Measurements from ENCODE around the gene BARX1.
A peak's percentile ranks its signal among the peaks of the same experiment; 100 is the strongest.
"Not testable (repeated sequence)": the region's sequence is repeated elsewhere in the genome, so short reads cannot be mapped to it uniquely, and the experiment has no call there.

BARX1 gene

DNA sequence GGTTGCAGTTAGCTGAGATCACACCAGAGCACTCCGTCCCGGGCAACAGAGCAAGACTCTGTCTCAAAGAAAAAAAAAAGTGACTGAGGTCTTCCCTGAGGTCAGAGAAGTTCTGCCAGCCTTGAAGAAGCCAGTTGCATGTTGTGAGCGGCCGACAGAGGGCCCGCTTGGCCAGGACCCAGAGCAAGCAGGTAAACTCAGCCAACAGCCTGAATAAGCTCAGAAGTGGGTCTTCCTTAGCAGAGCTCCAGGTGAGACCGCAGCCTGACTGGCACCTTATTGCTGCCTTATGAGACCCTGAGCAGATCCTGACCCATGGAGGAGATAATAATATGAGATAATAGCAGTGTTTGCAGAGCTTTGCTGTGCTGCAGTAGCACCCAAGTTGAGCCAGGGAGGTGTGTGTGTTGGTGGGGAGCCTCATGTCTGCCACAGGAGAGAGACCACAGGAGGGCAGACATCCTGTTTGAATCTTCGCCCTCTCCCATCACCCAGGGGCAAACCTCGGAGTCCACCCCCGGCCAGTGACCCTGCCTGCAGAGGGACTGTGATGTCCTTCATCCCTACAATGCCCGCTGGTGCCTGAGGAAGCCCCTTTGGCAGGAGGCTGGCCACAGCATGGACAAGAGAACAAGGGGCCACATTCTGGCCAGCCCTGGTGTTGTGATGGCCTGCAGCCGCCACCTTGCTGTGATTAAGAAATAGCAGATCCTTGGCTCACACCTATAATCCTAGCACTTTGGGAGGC lies 10.8 kb upstream of the BARX1 start:
- no peak for DNase-seq

DNA sequence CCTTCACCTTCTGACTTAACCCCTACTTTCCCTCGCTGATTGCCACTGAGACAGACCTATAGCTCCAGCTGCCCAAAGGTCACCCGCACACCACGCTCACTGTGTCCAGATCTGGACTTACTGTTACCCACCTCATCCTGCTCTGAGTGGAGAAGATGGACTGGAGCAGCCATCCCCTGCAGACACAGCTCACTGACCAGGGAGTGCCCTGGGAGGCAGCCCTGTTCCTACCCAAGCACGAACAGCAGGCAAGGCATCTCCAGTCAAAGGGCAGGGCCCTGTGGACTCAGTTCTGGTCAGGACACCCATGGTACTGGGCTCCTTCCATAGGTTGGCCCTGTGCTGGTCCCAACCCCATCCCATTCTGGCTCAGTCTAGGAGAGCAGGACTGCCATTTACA lies 9.5 kb upstream of the BARX1 start:
- DNase-seq: no peak

DNA sequence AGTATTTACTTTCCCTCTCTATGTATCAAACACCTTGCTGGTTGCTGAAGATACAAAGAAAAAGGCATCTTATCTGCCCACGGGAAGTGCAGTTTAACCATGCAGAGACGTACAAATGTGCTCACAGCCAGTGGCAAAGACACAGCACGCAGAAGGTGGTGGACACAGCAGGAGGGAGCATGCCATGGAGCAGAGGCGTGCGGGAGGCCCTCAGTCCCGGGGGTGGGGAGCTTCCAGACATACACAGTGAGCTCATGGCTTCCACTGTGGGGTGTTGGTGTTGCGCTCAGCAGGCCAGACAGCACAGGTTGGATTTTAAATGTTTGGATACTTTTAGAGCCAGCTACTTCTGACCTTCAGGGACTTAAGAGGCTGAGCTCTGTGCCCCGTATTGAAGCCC lies 8.8 kb upstream of the BARX1 start:
- DNase-seq: no peak

DNA sequence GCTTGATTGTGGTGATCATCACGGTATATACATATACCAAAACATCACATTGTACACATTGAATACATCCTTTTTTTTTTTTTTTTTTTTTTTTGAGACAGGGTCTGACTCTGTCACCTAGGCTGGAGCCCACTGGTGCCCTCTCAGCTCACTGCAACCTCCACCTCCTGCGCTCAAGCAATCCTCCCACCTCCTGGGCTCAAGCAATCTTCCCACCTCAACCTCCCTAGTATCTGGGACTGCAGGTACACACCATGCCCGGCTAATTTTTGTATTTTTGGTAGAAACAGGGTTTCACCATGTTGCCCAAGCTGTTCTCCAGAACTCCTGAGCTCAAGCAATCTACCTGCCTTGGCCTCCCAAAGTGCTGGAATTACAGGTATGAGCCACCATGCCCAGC lies 8.3 kb upstream of the BARX1 start:
- DNase-seq: not testable (repeated sequence)

DNA sequence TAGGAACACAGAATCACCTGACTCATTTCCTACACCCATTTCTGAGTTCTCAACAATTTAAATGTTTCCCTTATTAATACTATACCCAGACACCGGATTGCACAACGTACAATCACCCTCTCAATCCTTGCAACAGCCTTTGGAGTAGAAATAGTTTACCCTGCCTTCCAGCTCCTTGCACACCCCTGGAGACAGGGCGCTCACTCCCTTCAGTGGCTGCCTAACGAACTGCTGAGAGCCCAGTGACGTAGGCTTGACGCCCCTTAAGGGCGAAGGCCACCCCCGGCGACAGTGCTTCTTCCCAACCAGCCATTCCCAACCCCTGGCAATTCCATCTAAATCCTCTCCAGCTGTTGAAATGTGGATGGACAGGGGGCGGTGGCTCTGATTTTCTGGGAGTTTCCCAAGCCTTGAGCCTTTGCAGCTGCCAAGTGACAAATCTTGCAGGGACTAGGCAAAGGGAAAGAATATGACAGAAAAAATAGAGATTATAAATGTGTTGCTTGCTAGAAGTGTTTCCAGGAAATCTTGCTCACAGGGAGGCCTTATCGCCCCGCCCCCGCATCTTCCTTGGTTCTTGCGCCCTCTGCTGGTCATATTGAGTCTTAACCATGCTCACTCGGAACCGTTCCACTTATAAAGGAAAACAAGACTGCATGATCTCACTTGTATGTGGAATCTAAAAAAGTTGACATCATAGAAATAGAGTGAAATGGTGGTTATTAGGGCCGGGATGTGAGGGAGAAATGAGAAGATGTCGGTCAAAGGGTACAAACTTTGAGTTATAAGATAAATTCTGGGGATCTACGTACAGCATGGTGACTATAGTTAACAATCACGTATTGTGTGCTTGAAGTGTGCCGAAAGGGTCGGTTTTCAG lies 7.6 kb upstream of the BARX1 start:
- DNase-seq: peak; percentile 77

DNA sequence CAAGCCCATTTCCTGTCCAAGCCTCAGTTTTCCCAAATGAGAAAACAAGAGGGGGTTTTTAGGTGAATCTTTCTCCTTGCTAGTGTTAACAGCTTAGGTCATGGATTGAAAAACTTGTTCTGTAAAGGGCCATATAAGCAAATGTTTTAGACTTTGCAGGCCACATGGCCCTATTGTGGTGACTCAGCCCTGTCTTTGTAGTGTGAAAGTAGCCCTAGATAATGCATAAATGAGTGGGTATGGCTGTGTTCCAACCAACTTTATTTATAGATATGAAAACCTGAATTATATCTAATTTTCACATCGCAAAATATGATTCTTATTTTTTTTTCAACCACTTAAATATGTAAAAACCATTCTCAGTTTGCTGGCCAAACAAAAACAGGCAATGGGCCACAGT lies 6.9 kb upstream of the BARX1 start:
- DNase-seq: no peak

DNA sequence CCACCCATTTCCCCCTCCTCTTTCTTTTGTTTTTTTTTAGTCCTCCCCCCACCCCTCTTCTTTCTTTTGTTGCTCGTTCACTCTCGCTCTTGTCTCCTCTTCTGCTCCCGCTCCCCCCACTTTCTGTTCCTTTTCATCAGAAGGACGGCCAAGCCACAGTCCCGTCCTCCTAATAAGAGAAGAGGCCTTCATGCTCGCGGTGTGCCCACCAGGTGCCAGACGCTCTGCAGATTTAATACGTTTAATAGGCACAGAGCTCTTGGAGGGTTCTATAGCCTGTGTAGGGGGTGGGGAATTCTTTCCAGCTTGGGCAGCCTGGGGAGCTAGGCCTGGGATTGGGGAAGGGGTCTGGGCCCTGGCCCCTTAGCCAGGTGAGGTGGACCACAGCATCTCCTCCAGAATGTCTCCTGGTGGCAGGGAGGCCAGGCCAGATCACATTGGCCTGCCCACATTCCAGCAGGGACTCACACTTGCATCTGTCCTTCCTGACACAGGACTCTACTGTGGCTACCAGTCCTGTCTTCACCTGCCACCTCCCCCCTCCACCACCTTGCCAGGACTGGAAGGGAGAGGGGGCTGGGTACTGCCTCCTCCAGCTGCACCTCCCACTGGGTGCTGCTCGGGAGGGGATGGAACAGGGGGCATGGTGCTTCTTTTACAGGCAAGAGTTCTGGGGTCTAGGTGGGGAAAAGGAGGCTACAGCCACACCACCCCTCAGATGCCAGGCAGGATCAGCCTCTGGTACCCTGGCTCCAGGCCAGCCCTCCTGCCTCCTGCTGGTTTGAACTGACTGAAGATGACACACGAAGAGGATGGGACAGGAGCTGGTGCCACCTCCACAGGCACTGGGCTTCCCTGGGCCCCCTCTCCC lies 6.1 kb upstream of the BARX1 start:
- no peak for DNase-seq

DNA sequence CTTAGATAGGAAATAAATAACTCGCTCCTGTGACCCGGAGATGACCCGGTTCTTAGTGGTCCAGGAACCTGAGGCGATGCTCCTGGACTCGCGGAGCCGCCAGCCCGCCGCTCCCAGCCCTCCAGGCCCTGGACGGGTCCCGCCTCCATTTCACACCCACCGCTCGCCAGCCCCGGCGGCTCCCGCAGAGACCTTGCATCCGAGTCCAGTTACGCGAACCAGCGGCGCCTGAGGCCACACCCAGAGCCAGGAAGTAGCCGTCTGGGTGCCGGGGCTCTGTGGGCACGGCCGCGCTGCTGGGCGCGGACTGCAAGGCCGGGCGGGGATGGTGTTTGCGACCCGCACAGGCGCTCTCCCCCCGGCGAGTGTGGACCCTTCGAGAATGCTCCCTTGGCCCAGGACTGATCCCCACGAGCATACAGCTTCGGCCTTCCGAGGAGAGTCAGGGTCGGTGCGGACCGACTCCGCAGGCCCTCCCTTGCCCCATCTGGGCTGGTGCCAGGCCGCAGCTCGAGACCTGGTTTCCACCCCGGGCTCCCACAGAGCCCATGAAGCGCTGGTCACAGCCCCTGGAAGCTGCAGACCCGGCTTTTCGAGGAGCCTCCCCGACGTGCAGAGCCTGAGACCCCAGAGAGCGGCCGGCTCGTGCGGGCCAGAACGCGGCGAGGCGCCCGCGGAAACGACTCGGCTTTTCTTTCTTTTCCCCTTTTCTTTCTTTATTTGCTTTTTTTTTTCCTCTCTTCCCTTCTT lies 5.2 kb upstream of the BARX1 start:
- no peak for DNase-seq

DNA sequence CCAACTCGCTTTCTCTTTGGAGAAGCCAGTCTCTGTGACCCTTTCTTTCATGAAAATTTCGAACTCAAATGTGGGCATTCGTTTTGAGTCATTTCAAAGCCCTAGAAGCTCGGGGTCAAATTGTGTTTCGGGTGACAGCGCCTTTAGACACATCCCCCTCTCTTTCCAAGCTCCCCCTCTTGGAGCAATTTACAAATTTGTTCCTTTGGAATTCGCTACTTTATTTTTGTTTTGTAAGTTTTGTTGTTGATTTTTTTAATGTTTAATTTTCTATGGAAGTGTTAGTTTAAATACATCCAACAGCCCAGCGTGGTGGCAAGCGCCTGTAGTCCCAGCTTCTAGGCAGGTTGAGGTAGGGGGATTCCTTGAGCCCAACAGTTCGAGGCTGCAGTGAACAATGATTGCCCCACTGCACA lies 4.6 kb upstream of the BARX1 start:
- DNase-seq: no peak

DNA sequence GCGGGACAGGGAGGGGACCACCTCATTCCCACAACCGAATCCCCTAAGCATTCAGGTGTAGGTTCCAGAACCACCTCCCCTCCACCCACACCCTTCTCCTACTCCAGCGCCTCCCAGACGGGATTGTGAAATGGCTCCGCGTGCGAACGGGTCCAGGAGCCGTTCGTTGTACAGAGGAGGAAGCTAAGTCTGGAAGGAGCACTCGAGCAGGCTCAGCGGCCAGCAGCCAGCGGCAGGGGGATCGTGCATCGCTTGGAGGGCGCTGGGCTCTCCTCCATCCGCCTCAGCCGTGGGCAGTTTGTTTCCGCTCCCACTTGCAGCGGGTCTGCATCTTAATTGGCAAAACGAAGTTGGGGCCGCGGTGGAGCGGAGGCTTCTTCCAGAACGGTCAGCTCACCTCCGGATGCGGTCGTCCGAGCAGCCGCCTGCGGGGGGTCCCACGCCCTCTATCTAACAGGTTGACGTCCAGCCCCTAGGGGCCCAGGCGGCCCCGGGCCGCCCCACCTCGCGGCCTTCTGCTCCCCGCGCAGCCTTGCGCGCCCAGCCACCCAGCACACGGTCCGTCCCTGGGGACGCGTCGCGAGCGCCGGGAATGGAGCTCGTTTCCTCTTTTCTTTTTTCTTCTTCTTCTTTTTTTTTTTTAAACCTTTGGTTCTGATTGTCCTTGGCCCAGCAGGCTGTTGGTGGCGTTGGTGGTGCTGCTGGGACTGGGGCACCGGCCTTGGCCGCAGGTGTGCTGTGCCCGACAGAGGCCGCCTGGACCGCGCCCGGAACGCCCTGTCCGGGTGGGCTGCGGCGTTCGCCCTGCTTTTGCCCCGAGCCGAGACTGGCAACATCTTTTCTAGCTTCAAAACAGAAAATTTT lies 3.9 kb upstream of the BARX1 start:
- peak; percentile 60 for DNase-seq

DNA sequence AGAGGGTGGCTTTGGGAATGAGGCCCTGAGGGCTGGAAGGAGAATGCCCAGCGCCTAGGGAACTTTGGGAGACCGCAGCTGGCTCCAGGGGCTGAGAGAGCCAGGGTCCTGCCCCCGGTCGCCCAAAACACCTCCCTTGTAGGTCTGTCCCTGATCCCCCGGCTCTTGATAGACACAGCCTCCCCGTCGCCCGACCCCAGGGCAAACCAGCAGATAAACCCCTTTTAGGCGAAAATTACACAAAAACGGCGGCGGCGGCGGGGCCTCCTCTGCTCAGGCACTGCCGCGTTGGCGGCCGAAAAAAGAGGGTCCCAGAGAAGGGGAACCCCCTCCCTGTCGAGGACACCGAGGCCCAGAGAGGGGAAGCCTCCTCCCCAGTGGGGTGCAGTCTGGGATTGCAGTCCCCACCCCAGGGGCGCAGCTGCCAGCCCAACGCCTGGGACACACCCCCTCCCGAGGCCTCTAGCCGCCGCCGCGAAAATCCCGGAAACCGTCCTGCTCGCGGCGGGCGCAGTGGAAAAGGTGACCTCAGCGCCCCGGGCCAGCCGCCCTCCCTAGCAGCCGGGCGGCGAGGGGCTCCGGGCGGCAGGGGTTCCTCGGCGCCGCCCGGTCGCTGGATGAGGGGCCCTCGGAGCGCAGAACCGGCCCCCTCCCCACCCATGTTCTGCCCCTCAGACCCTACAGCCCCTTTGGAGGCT lies 3.1 kb upstream of the BARX1 start:
- no peak for DNase-seq

DNA sequence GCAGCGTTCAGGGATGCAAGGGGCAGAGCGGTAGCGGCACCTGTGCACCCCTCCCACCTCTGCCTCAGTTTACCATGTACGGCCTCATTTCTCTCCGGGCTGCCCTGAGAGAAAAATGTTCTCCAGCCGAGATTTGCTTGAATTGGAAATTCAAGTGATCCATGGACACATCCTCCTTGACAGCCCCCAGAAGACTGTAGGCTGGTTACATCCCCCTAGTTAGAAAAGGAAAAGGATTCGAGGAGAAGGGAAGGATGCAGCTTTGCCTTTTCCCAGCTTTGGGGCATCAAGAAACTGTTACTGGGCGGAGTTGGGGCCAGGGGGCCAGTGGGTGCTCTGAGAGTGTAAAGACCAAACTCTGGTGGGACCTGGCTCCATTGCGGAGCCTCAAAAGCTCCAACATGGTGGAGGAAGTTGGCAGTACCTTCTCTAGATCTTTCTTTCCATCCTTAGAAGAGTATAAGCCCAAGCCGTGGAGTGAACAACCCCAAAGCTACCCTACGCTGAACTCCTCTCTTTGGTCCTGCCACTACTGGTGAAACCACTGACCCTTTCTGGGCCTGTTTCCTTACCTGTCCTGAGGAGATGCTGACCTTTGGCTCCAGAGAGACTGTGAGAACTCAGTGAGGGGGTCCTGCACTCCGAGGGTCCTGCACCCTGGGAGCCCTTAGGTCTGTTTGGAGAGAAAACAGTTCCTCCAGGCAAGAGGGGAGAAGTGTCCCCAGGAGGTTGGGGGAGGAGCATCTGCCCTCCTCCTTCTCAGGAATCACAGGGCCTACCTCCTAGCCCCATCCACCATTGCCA lies 1.0 kb upstream of the BARX1 start:
- DNase-seq: no peak

DNA sequence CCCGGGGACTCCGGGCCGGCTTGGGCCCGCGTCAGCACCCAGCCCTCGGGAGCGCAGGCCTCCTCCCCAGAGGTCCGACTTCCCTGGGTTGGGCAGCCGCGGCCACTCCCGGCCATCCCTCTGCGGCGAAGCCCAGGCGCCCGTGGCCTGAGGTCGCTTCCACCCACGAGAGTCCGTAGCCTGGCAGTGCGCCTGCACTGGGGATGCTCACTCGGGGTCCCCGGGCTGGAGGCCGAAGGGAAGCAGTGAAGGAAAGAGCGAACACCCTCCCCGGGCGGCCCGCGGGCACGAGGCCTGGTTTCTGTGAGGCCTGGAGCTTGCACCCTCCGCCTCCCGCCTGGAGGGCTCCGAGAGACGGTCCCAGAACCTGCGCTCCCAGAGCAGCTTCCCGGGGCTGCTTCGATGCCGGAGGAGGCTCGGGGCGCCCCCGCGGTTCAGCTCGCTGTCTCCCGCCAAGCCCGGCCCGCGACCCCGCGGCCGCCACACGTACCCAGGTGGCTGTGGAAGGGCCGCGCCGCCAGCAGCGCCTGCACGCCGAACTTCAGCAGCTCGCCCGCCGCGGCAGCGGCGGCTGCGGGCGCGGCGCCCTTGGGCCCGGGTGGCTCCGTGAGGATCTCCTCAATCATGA lies 607 bp downstream of the BARX1 start:
- no peak for DNase-seq

DNA sequence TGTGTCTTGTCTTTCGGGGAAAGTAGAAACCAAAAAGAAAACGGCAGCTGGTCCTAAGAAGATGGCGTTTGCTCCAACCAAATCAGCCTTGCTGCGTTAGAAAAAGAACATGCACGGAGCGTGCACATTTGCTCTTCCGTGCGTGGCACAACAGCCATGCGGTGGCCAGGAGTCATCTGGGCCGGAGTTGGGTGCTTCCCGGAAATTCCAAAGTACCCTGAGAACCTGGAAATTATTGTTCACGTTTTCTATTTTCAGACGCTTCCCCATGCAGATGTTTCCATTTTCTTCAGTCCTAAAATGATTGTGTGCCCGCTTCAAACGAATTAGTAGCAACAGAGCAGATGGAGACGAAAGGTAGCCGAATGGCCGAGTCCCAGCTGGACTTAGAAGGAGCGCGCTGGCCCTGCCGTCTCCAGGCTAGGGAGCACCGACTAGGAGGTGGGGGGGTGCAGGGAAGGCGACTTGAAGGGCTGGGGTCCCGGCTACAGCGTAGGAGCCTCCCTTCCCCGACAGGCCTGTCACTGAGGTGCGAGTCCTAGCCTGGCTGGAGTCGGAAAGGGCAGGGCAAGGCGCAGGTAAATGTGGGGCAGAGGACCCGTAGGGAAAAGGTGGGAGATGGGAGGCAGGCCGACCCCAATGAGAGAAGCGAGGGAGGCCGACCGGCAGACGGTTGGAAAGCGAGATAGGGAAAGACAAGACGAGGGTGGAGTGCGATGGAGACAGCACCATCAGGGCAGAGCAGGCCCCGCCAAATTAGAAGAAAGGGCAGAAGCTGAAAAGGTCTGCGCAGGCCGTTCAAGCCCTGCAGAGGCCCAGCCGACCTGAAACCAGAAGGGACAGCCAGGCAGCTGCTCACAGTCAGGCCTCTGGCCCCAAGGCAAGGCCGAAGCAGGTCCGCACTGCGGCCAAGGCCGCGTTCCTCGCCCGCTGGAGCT lies 1.4 kb downstream of the BARX1 start:
- no peak for DNase-seq

DNA sequence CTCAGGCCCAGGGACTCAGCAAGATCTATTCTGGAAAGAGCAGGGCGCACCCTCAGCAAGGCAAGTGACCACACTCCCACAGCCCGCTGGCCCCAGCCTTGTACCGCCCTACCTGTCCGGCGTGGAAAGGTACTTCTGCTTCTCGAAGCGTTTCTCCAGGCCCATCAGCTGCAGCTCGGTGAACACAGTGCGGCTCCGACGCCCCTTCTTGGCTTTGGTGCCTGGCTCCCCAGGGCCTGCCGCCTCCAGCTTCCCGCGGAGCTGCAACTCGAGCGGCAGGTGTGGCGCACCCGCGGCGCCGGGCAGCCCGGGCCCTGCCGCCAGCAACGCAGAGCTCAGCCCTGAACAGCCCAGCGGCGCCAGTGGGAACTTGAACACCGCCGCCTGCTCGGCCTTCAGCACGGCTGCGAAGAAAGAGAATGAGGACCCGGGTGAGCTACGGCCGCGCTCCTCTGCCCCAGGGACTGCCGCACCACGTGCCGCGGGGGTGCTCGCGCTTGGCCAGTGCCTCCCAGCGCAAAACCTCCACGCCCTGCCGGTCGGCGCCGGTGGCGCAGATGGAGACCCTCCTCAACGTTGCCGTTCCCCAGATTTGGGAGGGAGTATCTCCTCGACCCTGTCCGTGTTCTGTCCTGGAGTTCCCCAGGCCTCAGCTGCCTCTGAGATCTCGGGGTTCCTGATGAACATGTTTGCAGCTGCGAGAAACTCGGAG lies 2.2 kb downstream of the BARX1 start:
- DNase-seq: no peak

DNA sequence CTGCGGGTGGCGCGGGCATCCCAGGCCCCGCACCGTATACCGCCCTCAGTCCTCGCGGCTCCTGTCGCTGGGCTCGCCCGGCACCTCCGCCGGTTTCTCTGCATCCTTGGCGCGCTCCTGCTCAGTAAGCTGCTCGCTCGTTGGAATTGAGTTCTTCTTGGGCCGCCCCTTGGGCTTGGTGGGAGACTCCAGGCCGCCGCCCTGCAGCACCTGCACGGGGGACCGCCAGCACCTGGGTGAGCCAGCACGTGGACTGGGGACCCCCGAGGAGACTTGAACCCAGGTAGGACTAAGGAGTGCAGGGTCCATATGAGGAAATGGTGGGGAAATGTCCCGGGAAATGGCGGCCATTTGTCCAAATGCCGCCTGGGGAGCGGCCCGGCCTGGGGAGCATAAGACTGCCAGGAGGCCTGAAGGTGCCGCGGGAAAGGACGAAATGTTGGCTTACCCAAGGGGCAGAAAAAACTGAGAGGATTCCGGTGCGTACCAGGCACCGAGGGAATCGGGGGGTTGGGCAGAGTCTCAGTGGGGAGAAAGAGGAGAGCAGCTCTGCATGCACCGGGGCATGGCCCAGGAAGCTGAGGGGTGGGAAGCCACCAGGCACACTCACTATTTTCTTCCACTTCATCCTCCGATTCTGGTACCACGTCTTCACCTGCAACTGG lies 2.9 kb downstream of the BARX1 start:
- no peak for DNase-seq

DNA sequence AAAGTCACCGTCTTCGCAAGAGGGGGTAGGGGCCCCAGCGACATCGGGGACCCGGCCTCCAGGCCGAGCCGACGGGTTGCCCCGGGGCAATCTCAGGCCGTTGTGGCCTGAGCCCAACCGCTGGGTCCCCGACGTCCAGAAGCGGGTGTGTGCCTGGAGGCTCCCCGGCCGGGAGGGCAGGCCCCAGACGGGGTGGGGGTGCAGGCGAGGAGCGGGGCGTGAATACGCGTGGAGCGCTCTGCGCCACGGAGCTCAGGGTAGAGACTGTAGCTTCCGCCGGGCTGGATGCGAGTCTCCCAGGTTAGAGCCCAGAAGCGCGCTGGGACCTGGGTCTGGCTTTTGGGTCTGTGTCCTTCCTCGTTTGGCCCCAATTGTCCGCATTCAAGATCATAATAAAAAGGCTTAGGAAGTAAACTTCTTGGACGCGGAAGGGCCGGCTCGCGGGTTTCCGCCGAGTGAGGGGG lies 3.5 kb downstream of the BARX1 start:
- DNase-seq: no peak

Measured in MV-4-11 (cell line).